Measurements from ENCODE around the gene FYB1. TPM values are rescaled to one million over a fixed set of nuclear protein-coding genes. Genes with fewer than 3 reads are reported as not detected.

FYB1 gene
- total RNA-seq, 1 experiment from 2014 or later: 0.68 TPM

DNA sequence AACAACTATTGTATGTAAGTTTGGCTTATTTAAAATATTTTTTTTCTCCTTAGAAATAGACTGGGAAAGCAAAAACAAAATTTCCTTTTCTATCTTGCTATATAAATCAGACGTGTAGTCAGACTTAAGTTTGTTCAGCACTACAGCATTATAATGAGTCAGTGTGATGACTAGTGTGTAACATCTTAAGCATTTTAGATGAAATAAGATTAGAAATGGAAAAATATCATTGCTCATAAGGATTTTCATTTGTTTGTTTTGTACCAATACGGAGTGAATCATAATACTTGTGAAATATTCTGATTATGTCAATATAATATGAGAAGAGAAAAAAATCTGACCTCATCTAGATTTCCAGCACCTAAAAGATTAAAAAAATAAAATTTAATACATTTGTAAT, 80.5 kb downstream of the FYB1 start:
- Histone ChIP-seq H3K4me1 (replicated peaks) (peaks cover 10% of the 10 kb centered on the region), H3K27ac (no peak overlapping the region), H3K27me3 (replicated peaks) (no peaks in the 10 kb centered on the region), H3K9me3 (replicated peaks) (no peaks in the 10 kb centered on the region), H3K36me3 (no peaks in the 10 kb centered on the region), H3K4me3 (no peak overlapping the region)
- DNase-seq (ENCODE audit: low read depth in 1 of 2, low spot score in 2 of 2): no peak

DNA sequence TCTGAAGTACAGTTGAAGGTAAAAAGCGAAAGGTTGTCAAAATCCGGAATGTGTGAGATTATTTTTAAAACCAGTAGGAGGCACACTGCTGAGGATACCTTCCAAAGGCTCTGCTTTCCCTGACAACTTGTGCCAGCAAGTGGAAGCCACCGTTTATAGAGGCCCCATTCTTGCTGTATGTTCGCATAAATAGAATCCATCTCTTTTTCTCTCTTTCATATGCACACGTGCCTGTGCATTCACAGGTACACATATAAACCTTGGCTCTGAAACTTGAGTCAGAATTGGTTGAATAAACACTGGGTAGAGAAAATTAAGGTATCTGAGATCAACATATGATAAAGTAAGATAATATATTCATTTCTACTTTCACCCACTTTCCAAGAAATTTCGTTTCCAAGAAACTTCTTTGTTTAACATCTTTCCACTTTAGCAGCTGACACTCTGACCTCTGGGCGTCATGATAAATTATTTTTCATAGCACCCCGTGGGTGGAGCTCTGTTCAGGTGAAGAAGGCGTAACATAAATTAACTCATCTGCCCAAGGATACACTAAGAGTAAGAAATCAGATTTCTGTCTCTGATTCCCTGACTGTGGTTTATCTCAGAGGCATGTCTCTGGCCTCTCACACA, 81.4 kb downstream of the FYB1 start:
- H3K36me3 ChIP-seq: no peaks in the 10 kb centered on the region
- DNase-seq (ENCODE audit: low read depth in 1 of 2, low spot score in 2 of 2): no peak
- no peak overlapping the region for H3K4me3 ChIP-seq
- no peak overlapping the region for H3K27ac ChIP-seq
- H3K27me3 ChIP-seq (replicated peaks): no peaks in the 10 kb centered on the region
- peaks cover 10% of the 10 kb centered on the region for H3K4me1 ChIP-seq (replicated peaks)
- no peaks in the 10 kb centered on the region for H3K9me3 ChIP-seq (replicated peaks)

DNA sequence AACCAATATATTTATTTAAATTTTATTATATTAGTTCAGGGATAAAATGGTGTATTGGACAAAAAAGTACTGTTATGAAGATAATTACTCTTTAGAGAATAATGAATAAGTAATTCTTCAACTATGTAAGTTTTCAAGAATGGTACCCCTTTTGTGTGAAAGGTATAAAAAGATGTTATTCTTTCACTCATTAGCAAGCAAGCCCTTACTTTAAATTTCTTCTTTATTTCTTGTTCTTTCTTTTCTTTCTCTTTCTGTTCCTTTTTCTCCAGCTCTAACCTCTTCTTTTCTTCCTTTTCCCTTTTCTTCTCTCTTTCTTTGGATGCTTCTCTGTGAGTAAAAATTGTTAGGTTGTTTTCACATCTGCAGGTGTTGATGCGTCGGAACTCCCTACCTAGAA, 82.0 kb downstream of the FYB1 start:
- H3K9me3 ChIP-seq (replicated peaks): no peaks in the 10 kb centered on the region
- peaks cover 10% of the 10 kb centered on the region for H3K4me1 ChIP-seq (replicated peaks)
- no peaks in the 10 kb centered on the region for H3K27me3 ChIP-seq (replicated peaks)
- DNase-seq (ENCODE audit: low read depth in 1 of 2, low spot score in 2 of 2): no peak
- no peaks in the 10 kb centered on the region for H3K36me3 ChIP-seq
- H3K27ac ChIP-seq: no peak overlapping the region
- no peak overlapping the region for H3K4me3 ChIP-seq

DNA sequence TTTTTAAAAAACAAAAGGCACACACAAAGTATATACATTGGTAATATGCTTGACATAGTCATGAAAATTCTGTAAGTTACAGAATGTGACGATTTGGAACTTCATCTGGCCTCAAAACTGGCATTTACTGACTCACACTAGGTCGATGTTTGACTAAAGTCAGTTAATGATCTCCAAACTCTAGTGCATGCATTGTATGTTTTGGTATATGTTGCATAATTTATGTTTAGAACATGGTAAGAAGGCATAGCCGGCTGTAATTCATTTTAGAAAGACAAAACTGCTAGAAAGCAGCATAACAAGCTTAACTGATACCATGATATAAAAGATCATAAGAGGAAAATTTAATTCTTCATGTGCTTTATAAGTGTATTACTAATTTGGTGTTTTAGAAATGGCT, 86.6 kb downstream of the FYB1 start:
- no peak for DNase-seq (ENCODE audit: low read depth in 1 of 2, low spot score in 2 of 2)
- H3K36me3 ChIP-seq: no peaks in the 10 kb centered on the region
- no peak overlapping the region for H3K27ac ChIP-seq
- H3K27me3 ChIP-seq (replicated peaks): no peaks in the 10 kb centered on the region
- H3K9me3 ChIP-seq (replicated peaks): 0 out of 2 replicates have a peak, but pooled peaks cover 2% of the 10 kb centered on the region
- H3K4me3 ChIP-seq: no peak overlapping the region
- no peaks in the 10 kb centered on the region for H3K4me1 ChIP-seq (replicated peaks)

DNA sequence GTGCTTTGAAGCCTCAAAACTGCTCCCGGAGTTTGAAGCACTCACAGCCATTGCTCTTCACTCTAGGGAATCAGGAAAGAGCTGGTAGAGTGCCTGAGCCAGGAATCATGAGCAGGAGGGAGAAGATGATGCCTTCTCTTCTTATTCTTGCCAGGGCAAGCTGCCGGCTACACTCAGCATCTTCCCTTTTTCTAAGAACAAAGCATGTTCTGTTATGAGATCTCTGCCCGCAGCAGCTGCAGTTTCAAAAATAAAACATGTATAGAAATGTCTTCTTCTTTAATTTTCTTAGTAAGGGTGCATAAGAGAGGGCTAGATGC, 87.3 kb downstream of the FYB1 start:
- no peaks in the 10 kb centered on the region for H3K4me1 ChIP-seq (replicated peaks)
- H3K36me3 ChIP-seq: no peaks in the 10 kb centered on the region
- no peak for DNase-seq (ENCODE audit: low read depth in 1 of 2, low spot score in 2 of 2)
- H3K27ac ChIP-seq: no peak overlapping the region
- H3K4me3 ChIP-seq: no peak overlapping the region
- H3K27me3 ChIP-seq (replicated peaks): no peaks in the 10 kb centered on the region
- H3K9me3 ChIP-seq (replicated peaks): 0 out of 2 replicates have a peak, but pooled peaks cover 2% of the 10 kb centered on the region

DNA sequence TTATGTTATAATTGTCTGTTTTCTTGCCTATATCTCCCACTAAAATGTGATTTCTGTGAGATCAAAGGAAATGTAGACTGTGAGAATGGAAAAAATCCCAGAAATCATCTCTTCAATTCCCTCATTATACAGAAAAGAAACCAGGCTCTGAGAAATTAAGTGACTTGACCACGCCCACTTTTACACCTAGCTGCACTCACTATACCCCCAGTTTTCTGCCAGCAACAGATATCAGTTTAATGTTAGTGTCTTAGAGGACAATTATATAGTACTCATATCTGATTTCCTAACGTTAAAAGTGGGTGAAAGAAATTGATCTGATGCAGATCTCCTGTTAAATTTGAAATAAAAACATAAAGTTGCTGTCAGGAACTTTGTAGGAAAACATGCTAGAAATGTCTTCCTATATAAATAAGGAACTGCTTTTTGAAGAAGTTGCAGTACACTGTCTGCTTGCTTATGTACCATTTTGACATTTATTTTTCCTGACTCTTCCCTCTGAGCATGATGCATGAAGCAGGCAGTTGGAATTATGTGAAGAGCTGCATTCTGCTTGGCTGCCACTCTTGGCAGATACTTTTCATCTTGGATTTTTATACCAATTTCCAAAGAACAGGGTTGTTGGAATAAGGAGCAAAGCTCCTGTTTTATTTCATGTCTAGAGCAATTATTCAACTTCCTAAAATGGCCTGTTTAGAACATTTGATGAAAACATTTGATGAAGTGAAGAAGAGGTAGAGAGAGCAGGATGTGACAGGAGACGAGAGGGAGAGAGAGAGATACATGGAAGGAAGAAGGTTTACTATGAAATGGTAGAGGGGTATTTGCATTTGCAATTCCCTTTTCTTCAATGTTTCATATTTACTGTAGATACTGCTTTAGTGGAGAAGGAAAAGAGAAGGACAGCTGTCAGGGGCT, 87.9 kb downstream of the FYB1 start:
- no peak overlapping the region for H3K4me3 ChIP-seq
- H3K27me3 ChIP-seq (replicated peaks): no peaks in the 10 kb centered on the region
- 0 out of 2 replicates have a peak, but pooled peaks cover 2% of the 10 kb centered on the region for H3K9me3 ChIP-seq (replicated peaks)
- H3K4me1 ChIP-seq (replicated peaks): no peaks in the 10 kb centered on the region
- H3K36me3 ChIP-seq: no peaks in the 10 kb centered on the region
- H3K27ac ChIP-seq: no peak overlapping the region
- no peak for DNase-seq (ENCODE audit: low read depth in 1 of 2, low spot score in 2 of 2)

DNA sequence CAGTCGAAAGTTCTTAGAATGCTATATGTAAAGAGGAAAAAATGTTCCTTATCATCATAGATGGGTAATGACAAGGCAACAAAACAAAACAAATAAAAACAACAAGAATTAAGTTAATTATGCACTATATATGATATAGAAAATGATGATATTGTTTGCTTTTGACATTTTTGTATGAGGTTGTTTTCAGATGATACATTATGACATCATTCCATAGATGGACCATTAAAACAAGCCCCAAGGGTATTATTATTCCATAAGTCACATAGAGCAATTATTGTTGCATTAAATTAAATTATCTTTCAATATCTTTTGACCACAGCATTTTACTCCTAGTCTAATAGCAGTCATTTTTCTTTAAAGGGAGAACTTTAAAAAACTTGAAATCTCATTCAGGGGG, 88.6 kb downstream of the FYB1 start:
- Histone ChIP-seq H3K4me1 (replicated peaks) (no peaks in the 10 kb centered on the region), H3K27me3 (replicated peaks) (no peaks in the 10 kb centered on the region), H3K9me3 (replicated peaks) (0 out of 2 replicates have a peak, but pooled peaks cover 2% of the 10 kb centered on the region), H3K4me3 (no peak overlapping the region), H3K36me3 (no peaks in the 10 kb centered on the region), H3K27ac (no peak overlapping the region)
- DNase-seq (ENCODE audit: low read depth in 1 of 2, low spot score in 2 of 2): no peak

DNA sequence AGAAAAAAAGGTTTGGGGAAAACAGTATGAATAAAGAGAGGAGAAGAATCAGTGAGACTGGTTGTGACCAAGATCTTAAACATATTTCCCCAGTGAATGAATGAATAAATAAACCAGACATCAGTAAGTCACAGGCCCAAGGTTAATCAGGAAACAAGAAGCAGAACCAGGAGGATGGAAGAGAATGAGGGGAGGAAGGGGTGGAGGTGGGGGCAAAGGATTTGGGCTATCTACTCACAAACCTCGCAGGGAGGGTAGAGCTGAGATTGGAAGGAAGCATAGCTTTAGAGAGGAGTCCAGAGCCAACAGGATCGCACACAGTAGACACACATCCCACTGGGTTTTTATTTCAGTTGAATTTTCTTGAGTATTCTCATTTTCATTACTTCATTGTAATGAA, 97.4 kb downstream of the FYB1 start:
- H3K36me3 ChIP-seq: no peaks in the 10 kb centered on the region
- H3K27ac ChIP-seq: no peak overlapping the region
- no peak for DNase-seq (ENCODE audit: low read depth in 1 of 2, low spot score in 2 of 2)
- H3K4me1 ChIP-seq (replicated peaks): no peaks in the 10 kb centered on the region
- no peaks in the 10 kb centered on the region for H3K9me3 ChIP-seq (replicated peaks)
- H3K27me3 ChIP-seq (replicated peaks): no peaks in the 10 kb centered on the region
- no peak overlapping the region for H3K4me3 ChIP-seq

DNA sequence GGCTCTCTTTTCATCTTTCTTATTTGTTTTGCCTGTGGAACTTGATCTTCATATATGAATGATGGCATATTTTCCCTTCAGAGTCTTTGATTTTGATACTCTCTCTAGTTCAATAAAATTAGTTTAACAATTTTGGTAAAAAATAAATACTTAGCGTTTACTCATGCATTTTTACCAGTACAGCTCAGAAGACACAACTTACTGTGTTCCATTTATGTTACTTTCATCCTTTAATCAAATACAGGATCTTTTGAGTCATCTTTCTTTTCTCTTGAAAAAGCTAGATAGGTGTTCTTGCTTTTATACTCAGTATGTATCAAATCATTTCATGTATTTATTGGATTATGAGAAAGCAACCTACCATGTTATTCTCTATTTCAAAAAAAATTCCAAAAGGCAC, 98.0 kb downstream of the FYB1 start:
- no peaks in the 10 kb centered on the region for H3K4me1 ChIP-seq (replicated peaks)
- H3K27ac ChIP-seq: no peak overlapping the region
- DNase-seq (ENCODE audit: low read depth in 1 of 2, low spot score in 2 of 2): no peak
- no peak overlapping the region for H3K4me3 ChIP-seq
- H3K9me3 ChIP-seq (replicated peaks): no peaks in the 10 kb centered on the region
- no peaks in the 10 kb centered on the region for H3K36me3 ChIP-seq
- H3K27me3 ChIP-seq (replicated peaks): no peaks in the 10 kb centered on the region

DNA sequence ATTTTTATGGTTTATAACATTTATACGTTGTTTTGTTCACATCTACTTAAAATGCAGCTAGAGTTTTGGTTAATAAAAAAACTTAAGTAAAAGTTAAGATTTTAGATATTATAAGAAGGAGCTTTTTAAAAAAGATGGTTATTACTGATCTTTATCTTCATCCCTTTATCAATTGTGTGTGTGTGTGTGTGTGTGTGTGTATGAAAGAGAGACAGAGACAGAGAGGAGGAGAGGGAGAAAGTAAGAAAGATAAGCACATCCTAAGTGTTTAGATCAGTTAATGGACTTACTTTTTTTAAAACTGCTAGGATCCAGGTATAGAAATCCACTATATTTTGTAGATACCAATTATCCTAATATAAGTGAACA, 99.3 kb downstream of the FYB1 start:
- no peaks in the 10 kb centered on the region for H3K36me3 ChIP-seq
- H3K27me3 ChIP-seq (replicated peaks): no peaks in the 10 kb centered on the region
- no peaks in the 10 kb centered on the region for H3K4me1 ChIP-seq (replicated peaks)
- H3K9me3 ChIP-seq (replicated peaks): no peaks in the 10 kb centered on the region
- DNase-seq (ENCODE audit: low read depth in 1 of 2, low spot score in 2 of 2): no peak
- no peak overlapping the region for H3K27ac ChIP-seq
- no peak overlapping the region for H3K4me3 ChIP-seq

DNA sequence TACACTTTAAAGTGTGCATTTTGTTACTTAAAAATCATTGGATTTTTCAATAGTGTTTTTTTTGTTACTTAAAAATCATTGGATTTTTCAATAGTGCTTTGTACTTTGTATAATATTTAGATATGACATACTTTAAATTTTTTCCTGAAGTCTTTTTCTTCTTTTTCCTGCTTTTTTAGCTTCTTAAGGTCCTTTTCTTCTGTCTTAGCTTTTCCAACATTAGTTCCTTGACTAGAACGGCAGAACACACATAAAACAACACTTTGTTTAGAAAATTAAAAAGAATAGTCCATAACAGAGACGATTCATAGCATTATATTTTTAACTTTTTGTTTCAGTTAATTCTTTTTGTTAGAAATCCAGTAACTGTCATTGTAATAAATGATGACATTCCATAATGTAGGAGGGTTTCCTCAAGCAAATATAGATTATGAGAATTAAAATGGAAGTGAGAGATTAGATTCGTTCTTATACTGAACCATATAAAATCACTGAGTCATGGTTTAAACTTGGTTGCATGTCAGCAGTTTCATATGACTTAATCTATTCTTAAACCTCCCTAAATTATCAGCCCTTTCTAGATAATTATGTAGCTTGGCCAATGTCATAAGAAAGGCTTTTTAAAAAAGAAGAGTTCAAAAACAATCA, 99.8 kb downstream of the FYB1 start:
- H3K9me3 ChIP-seq (replicated peaks): no peaks in the 10 kb centered on the region
- no peaks in the 10 kb centered on the region for H3K27me3 ChIP-seq (replicated peaks)
- DNase-seq (ENCODE audit: low read depth in 1 of 2, low spot score in 2 of 2): no peak
- no peak overlapping the region for H3K4me3 ChIP-seq
- H3K27ac ChIP-seq: no peak overlapping the region
- no peaks in the 10 kb centered on the region for H3K36me3 ChIP-seq
- no peaks in the 10 kb centered on the region for H3K4me1 ChIP-seq (replicated peaks)

DNA sequence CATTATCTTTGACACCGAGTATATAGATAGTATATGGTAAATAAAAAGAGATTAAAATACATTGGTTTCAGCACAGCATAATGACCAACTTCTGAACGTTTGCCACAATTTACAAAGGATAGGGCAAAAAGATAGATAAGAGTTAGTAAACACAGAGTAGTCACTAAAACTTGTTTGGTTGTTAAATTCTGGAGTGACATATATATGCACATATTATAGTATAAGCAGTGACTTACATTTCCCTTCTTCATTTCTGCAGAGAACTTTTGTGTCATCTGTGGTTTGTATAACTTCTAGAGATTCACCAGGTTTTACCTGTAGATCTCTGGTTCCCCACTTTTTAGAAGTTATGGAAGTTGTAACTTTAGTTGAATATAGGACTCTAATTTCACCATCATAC, 100.7 kb downstream of the FYB1 start:
- Histone ChIP-seq H3K36me3 (no peaks in the 10 kb centered on the region), H3K9me3 (replicated peaks) (no peaks in the 10 kb centered on the region), H3K4me1 (replicated peaks) (no peaks in the 10 kb centered on the region), H3K27ac (no peak overlapping the region), H3K27me3 (replicated peaks) (no peaks in the 10 kb centered on the region), H3K4me3 (no peak overlapping the region)
- DNase-seq (ENCODE audit: low read depth in 1 of 2, low spot score in 2 of 2): no peak

DNA sequence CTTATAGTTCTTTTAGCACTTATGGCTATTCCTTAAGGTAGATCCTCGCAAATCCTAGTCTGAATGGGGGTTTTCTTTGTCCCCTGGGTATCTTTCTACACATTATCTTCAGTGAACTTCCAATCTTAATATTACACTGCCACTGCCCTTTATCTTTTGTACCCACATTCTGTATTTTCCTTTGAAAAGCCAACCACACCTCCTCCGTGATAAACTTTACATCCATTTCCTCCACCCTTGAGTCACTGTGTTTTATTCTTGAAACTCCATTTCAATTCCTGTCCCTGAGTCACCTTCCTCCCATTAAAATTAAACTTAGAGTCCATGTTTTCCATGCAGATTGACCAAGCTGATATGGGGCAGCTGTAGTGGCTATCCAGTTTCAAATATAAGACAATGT, 102.0 kb downstream of the FYB1 start:
- DNase-seq (ENCODE audit: low read depth in 1 of 2, low spot score in 2 of 2): no peak
- H3K27me3 ChIP-seq (replicated peaks): no peaks in the 10 kb centered on the region
- no peaks in the 10 kb centered on the region for H3K9me3 ChIP-seq (replicated peaks)
- no peak overlapping the region for H3K4me3 ChIP-seq
- H3K36me3 ChIP-seq: no peaks in the 10 kb centered on the region
- no peaks in the 10 kb centered on the region for H3K4me1 ChIP-seq (replicated peaks)
- no peak overlapping the region for H3K27ac ChIP-seq
